GM21423 (cell line): Measurements from ENCODE around the gene AOPEP.
"Not testable (repeated sequence)": the region's sequence is repeated elsewhere in the genome, so short reads cannot be mapped to it uniquely, and the experiment has no call there.

Experiments
- ATAC-seq: cut with Tn5 transposase; IDR thresholded peaks from one replicate; pipeline ENCODE4 v1.9.1; 2021; ENCODE audit warnings: mild to moderate bottlenecking, moderate library complexity; ENCODE audit not compliant: unreplicated experiment

Gene AOPEP

GRCh38 chr9:94928691-94929368 lies 202.3 kb downstream of the AOPEP start:
- ATAC-seq = no peak

- no peak for ATAC-seq
Measured at GRCh38 chr9:94929369-94929756, 202.9 kb downstream of the AOPEP start.

GRCh38 chr9:94931036-94931633 lies 204.6 kb downstream of the AOPEP start:
- ATAC-seq = no peak

DNA sequence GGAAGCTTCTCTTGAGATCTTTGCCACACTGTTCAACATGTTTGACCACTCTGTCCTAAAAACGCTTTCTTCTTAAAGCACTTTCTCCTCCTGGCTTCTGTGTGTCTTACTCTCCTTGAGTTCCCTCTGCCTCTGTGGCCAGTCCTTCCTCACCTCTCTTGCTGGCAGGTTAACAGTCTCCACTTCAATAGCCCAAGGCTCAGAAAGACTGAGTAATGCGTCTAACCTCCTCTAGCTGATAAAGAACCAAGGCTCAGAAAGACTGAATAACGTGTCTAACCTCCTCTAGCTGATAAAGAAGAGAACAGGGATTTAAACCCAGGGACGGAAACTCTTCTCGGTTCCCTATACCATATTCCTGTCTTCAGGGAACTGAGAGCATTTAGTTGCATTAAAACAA lies 205.2 kb downstream of the AOPEP start:
- no peak for ATAC-seq

DNA sequence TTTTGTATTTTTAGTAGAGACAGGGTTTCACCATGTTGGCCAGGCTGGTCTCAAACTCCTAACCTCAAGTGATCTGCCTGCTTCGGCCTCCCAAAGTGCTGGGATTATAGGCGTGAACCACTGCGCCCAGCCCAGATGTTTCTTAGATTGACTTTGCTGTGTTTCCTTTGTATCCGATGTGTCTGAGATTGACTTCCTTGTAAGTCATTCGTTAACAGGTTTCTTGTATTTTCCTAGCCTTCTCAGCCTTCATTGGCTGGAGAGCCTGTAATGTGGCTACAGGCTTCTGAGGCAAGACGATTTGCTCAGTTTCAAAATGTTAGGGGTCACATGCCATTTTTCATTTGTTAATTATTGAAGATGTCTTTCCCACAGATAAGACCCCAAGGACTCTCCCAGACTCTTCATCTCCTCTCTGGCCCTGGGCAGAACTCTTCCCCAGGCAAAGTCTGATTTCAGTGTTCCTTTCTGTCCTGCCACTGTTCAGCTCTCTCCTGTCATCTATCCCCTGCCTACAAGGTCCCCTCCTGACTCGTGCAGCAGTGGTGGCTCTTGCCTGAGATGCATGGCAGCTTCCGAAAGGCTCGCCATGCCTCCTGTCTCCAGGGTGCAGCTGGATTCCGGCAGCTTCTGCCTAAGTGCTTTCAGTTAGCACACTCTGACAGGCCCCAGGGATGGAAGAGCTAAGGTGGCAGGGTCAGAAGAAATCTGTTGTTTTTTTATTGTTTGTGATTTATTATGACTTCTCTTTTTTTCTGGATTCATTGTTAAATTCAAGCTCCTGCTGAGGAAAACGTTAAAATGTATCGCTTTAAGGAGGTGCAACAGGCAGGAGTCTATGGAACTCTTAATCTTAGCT lies 206.4 kb downstream of the AOPEP start:
- no peak for ATAC-seq

GRCh38 chr9:94933511-94933828 lies 207.0 kb downstream of the AOPEP start:
- ATAC-seq = no peak

DNA sequence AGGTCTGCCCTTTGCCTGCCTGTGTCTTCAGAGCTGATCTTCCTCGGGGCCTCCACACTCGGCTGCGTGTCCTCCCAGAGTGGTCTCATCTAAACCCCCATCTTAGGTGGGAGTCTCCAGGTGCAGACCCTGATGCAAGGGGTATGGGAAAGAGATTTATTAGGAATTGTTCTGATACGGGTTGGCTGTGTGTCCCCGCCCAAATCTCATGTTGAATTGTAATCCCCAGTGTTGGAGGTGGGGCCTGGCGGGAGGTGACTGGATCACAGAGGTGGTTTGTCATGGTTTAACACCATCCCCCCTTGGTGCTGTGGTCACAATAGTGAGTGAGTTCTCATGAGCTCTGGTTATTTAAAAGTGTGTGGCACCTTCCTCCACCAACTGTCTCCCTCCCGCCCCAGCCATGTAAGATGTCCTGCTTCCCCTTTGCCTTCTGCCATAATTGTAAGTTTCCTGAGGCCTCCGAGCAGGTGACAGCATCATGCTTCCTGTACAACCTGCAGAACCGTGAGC lies 208.4 kb downstream of the AOPEP start:
- ATAC-seq = no peak

DNA sequence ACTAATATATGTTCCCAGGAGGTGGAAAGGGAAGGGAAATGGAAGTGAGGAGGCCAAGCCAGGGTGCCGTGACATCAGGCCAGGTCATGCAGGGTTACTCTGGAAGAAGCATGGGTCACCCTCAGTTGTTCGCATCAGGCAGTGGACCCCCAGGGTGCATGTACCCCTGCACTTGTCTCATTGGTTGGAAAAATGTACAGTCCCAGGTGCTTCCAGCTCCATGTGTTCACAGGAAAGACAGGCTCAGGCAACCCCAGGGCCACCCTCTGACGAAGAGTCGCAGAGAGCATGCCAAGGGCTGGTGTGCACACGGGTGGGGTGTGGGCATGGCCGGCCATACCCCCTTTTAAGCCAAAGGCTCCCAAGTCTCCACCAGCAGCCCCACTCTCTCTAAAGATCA lies 208.9 kb downstream of the AOPEP start:
- ATAC-seq = no peak

GRCh38 chr9:94936419-94936818 lies 209.9 kb downstream of the AOPEP start:
- ATAC-seq = no peak

DNA sequence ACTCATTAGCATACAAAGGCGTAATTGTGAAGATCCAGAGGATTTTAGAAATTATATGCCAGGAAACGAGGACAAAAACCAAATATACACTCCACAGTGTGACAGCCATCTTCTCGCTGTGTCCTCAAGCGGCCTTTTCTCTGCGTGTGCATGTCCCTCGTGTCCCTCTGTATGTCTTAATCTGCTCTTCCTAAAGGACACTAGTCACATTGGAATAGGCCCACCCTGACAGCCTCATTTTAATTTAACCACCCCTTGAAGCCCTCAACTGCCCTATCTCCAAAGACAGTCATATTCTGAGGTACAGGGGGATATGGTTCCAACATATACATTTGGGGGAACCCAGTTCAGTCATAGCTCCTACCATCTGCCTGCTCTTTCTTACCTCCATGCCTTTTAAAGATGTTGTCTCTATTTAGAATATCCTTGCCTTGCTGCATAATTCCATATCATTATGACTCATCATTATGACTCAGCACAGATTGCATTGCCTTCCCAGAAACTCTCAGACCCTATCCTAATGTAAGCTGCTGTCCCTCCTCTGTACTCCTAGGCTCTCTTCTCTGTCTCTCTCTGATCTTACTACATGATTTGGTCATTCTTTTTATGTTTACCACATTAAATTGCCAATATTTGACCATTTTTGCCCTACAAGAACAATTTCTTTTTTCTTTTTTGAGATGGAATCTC lies 210.9 kb downstream of the AOPEP start:
- ATAC-seq = no peak

DNA sequence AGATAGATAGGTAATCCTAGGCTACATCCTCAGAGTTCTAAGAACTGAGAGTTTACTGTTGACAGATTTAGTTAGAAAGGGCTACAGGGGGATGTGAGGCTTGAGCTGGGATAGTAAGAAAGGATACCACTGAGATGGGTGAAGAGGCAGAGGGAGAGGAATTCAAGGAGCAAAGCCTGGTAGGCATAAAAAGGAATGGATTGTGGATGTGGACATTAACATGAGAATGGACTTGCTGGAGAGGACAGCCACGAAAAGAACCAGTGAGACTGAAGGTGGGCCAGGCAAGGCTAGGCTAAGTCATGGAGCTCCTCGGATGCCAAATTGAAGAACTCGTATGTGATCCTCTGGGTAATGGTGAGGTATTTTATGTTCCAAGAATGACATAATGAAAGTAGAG lies 211.9 kb downstream of the AOPEP start:
- no peak for ATAC-seq

- not testable (repeated sequence) for ATAC-seq
Measured at GRCh38 chr9:94940296-94940695, 213.8 kb downstream of the AOPEP start.

DNA sequence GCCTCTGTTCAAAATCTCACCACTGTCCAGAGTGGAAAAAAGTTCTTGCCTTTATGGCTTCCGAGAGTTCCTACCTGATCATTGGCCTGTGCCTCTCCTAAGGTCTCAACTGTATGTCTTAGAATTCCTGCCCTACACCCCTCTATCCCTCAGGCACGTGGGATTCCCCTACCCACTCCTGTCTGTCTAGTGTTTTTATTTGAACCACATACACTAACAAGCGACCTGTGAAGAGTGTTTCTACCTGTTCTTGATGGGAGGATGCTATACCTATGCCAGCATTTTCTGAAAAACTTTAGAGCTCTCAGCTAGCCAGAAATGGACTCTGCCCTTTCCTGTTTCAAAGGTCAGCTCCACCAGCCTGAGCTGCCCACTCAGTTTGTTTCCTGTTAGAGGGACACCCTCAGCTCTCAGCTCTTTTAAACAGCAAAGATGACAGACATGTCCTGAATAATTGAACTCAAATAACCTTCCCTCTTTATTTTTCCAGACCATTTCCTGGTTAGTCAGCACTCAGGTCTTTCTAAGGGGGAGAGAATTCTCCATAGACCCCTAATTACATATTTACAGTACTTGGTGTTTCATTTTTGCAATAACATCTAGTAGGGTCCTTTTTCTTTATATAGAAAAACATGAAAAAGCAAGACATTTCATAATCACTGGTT lies 214.8 kb downstream of the AOPEP start:
- no peak for ATAC-seq

GRCh38 chr9:94944626-94945025 lies 218.1 kb downstream of the AOPEP start:
- no peak for ATAC-seq

GRCh38 chr9:94945197-94946144 lies 219.0 kb downstream of the AOPEP start:
- ATAC-seq = no peak

DNA sequence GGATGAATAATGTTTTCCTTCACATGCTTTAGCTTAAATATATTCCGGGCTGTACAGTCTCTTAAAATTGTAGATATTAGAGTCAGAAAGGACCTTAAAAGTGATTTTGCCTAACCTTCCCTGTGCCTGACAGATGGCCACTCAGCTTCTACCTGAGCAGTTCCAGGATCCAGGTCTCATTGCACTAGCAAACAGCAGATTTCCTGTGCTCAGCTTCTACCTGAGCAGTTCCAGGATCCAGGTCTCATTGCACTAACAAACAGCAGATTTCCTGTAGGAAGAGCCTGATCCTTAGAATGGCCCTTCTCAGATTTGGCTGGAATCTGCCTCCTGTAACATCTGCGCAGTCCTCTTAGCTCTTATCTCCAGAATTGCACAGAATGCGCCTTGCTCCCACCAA lies 219.8 kb downstream of the AOPEP start:
- no peak for ATAC-seq

DNA sequence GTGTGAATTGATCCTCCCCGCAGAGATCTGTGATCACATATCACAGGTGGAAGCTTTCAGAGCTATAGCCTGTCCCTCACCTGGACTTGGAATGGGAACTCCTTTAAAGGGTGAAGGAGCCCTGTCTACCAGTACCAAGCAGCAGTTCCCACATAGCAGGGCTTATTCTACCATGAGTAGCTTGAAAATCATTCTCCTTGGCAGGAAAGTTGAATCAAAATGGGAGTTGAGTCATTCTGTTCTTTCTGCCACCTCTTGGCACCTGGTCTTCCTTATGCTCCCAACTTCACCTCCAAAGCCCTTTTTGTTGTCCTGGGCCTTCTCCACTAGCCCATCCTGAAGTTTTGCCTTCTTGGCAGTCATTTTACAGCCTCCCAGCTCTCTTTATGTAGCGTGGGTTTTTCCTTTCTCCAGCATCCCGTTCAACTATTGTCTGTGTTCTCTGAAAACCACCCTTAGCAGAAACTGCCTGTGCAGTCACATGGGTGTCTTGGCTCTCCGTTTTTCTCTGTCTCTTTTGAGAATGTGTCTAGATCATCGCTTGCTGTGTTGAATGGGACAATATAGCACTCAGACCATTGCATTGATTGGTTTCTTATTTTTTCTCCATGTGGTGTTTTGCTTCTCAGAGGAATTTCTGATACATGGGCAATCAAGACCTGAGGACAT lies 222.2 kb downstream of the AOPEP start:
- ATAC-seq = no peak

- ATAC-seq = no peak
Measured at GRCh38 chr9:94949370-94949769, 222.9 kb downstream of the AOPEP start.

DNA sequence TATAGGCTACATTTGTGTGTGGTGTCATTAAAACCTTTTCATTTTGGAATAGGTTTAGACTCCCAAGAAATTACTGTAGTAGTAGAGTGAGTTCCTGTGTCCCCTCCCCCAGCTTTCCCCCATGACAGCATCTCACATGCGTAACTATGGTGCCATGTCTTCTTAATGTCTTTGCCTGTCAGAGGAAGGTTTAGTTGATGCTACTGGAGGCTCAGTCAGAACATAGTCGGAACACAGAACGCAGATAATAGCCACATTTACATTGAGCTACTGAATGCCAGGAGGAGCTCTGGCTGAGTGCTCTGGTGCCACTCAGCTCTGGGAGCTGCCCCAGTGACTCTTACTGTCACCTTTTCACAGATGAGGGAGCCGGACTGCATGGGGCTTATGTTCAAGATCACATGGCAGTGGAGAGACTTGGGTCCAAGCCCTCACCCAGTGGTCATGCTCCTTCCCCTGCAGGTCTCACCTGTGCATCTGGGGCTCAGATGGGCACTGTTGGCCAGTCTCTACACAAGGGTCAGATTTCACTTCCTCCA lies 223.6 kb downstream of the AOPEP start:
- ATAC-seq = no peak
